ENCODE data around the gene NPRL2.

Gene NPRL2

GRCh38 chr3:50351323-50351697, 735 bp upstream of the NPRL2 start:
- TF ChIP-seq CTCF (IDR thresholded peaks at IDR 0.05; ENCODE audit: insufficient read depth, low read depth, low read length, missing control alignments), result no peak
- H3K4me3 ChIP-seq (ENCODE audit: low read depth, low read length), result peak overlapping the region; percentile 75
- DNase-seq (ENCODE audit: low read depth), result no peak

- no peak for TF ChIP-seq CTCF (IDR thresholded peaks at IDR 0.05; ENCODE audit: insufficient read depth, low read depth, low read length, missing control alignments)
- no peak for DNase-seq (ENCODE audit: low read depth)
- peak overlapping the region; percentile 75 for H3K4me3 ChIP-seq (ENCODE audit: low read depth, low read length)
Measured at GRCh38 chr3:50350213-50350526, 405 bp downstream of the NPRL2 start.

- H3K4me3 ChIP-seq (ENCODE audit: low read depth, low read length), result no peak overlapping the region
- peak; percentile 80 for DNase-seq (ENCODE audit: low read depth)
- TF ChIP-seq CTCF (IDR thresholded peaks at IDR 0.05; ENCODE audit: insufficient read depth, low read depth, low read length, missing control alignments), result peak; percentile 62
Measured at GRCh38 chr3:50347187-50347813, 3.3 kb downstream of the NPRL2 start.

- TF ChIP-seq CTCF (IDR thresholded peaks at IDR 0.05; ENCODE audit: insufficient read depth, low read depth, low read length, missing control alignments), result no peak
- H3K4me3 ChIP-seq (ENCODE audit: low read depth, low read length), result peak within 1 kb of the TSS; percentile 27
- peak; percentile 78 for DNase-seq (ENCODE audit: low read depth)
Measured at GRCh38 chr3:50345586-50346234, 4.9 kb downstream of the NPRL2 start, which contains the start of gene ZMYND10. TSS of gene ZMYND10 (minus strand) at chr3:50345732. CDS start at chr3:50345579, 153 bp downstream.

GRCh38 chr3:50345008-50345407, 5.6 kb downstream of the NPRL2 start:
- TF ChIP-seq CTCF (IDR thresholded peaks at IDR 0.05; ENCODE audit: insufficient read depth, low read depth, low read length, missing control alignments), result no peak
- H3K4me3 ChIP-seq (ENCODE audit: low read depth, low read length), result no peak overlapping the region
- DNase-seq (ENCODE audit: low read depth), result no peak

- no peak for TF ChIP-seq CTCF (IDR thresholded peaks at IDR 0.05; ENCODE audit: insufficient read depth, low read depth, low read length, missing control alignments)
- H3K4me3 ChIP-seq (ENCODE audit: low read depth, low read length), result no peak overlapping the region
- no peak for DNase-seq (ENCODE audit: low read depth)
Measured at GRCh38 chr3:50342813-50343633, 7.6 kb downstream of the NPRL2 start.
